Ramos (cell line): ENCODE results near the gene MATK.
"Not testable (repeated sequence)": the region's sequence is repeated elsewhere in the genome, so short reads cannot be mapped to it uniquely, and the experiment has no call there.

Source experiments
- in situ Hi-C: fragments of 300-500 bp; cut with MboI; formaldehyde crosslinking; loops from one replicate; pipeline ENCODE4 v1.14.3; 2022; ENCODE audit warnings: low sequenced_read_pairs; ENCODE audit not compliant: unreplicated experiment

MATK gene

GRCh38 chr19:3757705-3758104, 28.5 kb downstream of the MATK start:
- in situ Hi-C loops, result not testable (repeated sequence)

GRCh38 chr19:3753631-3754410, 32.4 kb downstream of the MATK start:
- in situ Hi-C loops, result no loop called here

GRCh38 chr19:3752492-3752891, 33.7 kb downstream of the MATK start:
- in situ Hi-C loops, result no loop called here

GRCh38 chr19:3751236-3751635, 34.9 kb downstream of the MATK start:
- in situ Hi-C loops, result no loop called here

GRCh38 chr19:3750211-3750610, 36.0 kb downstream of the MATK start:
- in situ Hi-C loops, result no loop called here

- in situ Hi-C loops, result no loop called here
Observed at GRCh38 chr19:3748965-3749364, 37.2 kb downstream of the MATK start.

- in situ Hi-C loops, result no loop called here
Observed at GRCh38 chr19:3746371-3747056, 39.7 kb downstream of the MATK start.

GRCh38 chr19:3745363-3746045, 40.7 kb downstream of the MATK start:
- in situ Hi-C loops, result no loop called here

- in situ Hi-C loops, result no loop called here
Observed at GRCh38 chr19:3743486-3743885, 42.7 kb downstream of the MATK start.

GRCh38 chr19:3740431-3740830, 45.8 kb downstream of the MATK start:
- in situ Hi-C loops, result no loop called here

GRCh38 chr19:3738477-3739220, 47.5 kb downstream of the MATK start:
- in situ Hi-C loops, result no loop called here

- in situ Hi-C loops, result no loop called here
Observed at GRCh38 chr19:3737487-3738205, 48.5 kb downstream of the MATK start.

GRCh38 chr19:3736106-3736724, 50.0 kb downstream of the MATK start:
- in situ Hi-C loops, result no loop called here

- in situ Hi-C loops, result no loop called here
Observed at GRCh38 chr19:3734310-3734600, 51.9 kb downstream of the MATK start.

- in situ Hi-C loops, result no loop called here
Observed at GRCh38 chr19:3733549-3734309, 52.5 kb downstream of the MATK start.

GRCh38 chr19:3732108-3732507, 54.1 kb downstream of the MATK start:
- in situ Hi-C loops, result no loop called here

- in situ Hi-C loops, result no loop called here
Observed at GRCh38 chr19:3730457-3730958, 55.7 kb downstream of the MATK start.
